H1 (cell line): ENCODE measurements around the gene CIC. TPM values are rescaled to one million over a fixed set of nuclear protein-coding genes. Genes with fewer than 3 reads are reported as not detected.

Source experiments
- CTCF ChIA-PET: fragments of 300-600 bp; sonication (Branson Sonifier 250); formaldehyde crosslinking; loops from one replicate; lab custom pipeline; 2021; ENCODE audit not compliant: partially characterized antibody; lab: Charles Lee
- POLR2A ChIA-PET: fragments of 300-600 bp; sonication (Branson Sonifier 250); formaldehyde crosslinking; loops from one replicate; lab custom pipeline; 2021; ENCODE audit warnings: inconsistent platforms; ENCODE audit not compliant: partially characterized antibody; lab: Charles Lee
- DNase-seq, 2 experiments: peaks; one replicate each; pipeline versions ENCODE4 v3.0.0 to v3.0.0-alpha.2; 2010 to 2022; ENCODE audit warnings: low spot score in 2 of 2, low read depth in 1 of 2, mixed read lengths in 1 of 2
- FAIRE-seq: peaks from 2 replicates; lab custom pipeline; 2011; peaks lifted over from hg19 to GRCh38; lab: Jason Lieb, UNC
- H2AFZ ChIP-seq: 2 replicates; pipeline ENCODE4 v1.8.1; 2012; ENCODE audit warnings: low read length, inconsistent platforms
- H2AK5ac ChIP-seq: 2 replicates; pipeline ENCODE4 v1.6.1; 2013; ENCODE audit warnings: low read depth, low read length
- H2BK120ac ChIP-seq: replicated peaks from 2 replicates; pipeline ENCODE3; 2013; ENCODE audit warnings: low read depth, low read length, inconsistent platforms
- H2BK12ac ChIP-seq: 2 replicates; pipeline ENCODE4 v1.6.1; 2013; ENCODE audit warnings: low read depth, low read length
- H2BK15ac ChIP-seq: 2 replicates; pipeline ENCODE4 v1.6.1; 2013; ENCODE audit warnings: low read length
- H2BK20ac ChIP-seq: 2 replicates; pipeline ENCODE4 v1.6.1; 2013; ENCODE audit warnings: low read length
- H2BK5ac ChIP-seq: 2 replicates; pipeline ENCODE4 v1.6.1; 2013; ENCODE audit warnings: low read depth, low read length
- H3K14ac ChIP-seq: 2 replicates; pipeline ENCODE4 v1.6.1; 2013; ENCODE audit warnings: inconsistent platforms; ENCODE audit not compliant: insufficient read length
- H3K18ac ChIP-seq: 2 replicates; pipeline ENCODE4 v1.6.1; 2013; ENCODE audit warnings: low read length; ENCODE audit errors: extremely low read depth
- H3K23ac ChIP-seq: 2 replicates; pipeline ENCODE4 v1.6.1; 2013; ENCODE audit warnings: inconsistent platforms; ENCODE audit not compliant: insufficient read length
- H3K23me2 ChIP-seq: 2 replicates; pipeline ENCODE4 v1.6.1; 2013; ENCODE audit warnings: low read depth, low read length
- H3K27ac ChIP-seq: 2 replicates; pipeline ENCODE4 v1.6.1; 2011; ENCODE audit warnings: low read depth, low read length, inconsistent platforms
- H3K27me3 ChIP-seq, 4 experiments: replicated peaks in 1 of 4; 1 replicate in 1 of 4; 2 replicates in 3 of 4; pipeline versions ENCODE4 v1.6.1 to v1.8.1; 2011 to 2013; ENCODE audit warnings: low read length in 3 of 4, mild to moderate bottlenecking in 3 of 4, inconsistent platforms in 2 of 4, mixed read lengths in 2 of 4, moderate library complexity in 1 of 4; ENCODE audit not compliant: control insufficient read depth in 3 of 4, insufficient read depth in 3 of 4; ENCODE audit errors: extremely low read depth in 1 of 4
- H3K36me3 ChIP-seq, 4 experiments: 2 replicates each; pipeline versions ENCODE4 v1.6.1 to v1.8.1; 2011 to 2013; ENCODE audit warnings: mild to moderate bottlenecking in 4 of 4, low read length in 3 of 4, moderate library complexity in 2 of 4, control low read depth in 1 of 4, inconsistent platforms in 1 of 4; ENCODE audit not compliant: insufficient read depth in 4 of 4, control insufficient read depth in 2 of 4
- H3K4ac ChIP-seq: replicated peaks from 2 replicates; pipeline ENCODE3; 2013; ENCODE audit warnings: low read length, low read depth, mixed read lengths, inconsistent platforms; ENCODE audit not compliant: insufficient read length
- H3K4me1 ChIP-seq, 4 experiments: replicated peaks in 1 of 4; 1 replicate in 1 of 4; 2 replicates in 3 of 4; pipeline versions ENCODE4 v1.6.1 to v1.8.1; 2011 to 2013; ENCODE audit warnings: low read length in 3 of 4, inconsistent platforms in 2 of 4, mixed read lengths in 1 of 4; ENCODE audit not compliant: insufficient read depth in 4 of 4, control insufficient read depth in 3 of 4
- H3K4me2 ChIP-seq, 2 experiments: 2 replicates each; pipeline versions ENCODE4 v1.6.1 to v1.8.1; 2011 to 2013; ENCODE audit warnings: low read depth in 2 of 2, low read length in 2 of 2, control low read depth in 1 of 2, inconsistent platforms in 1 of 2, mild to moderate bottlenecking in 1 of 2; ENCODE audit not compliant: insufficient read depth in 1 of 2
- H3K4me3 ChIP-seq, 4 experiments: fragments of 200-600, 300-600 bp in 1 of 4; sonication (generic), shearing (Covaris generic), sonication (Bioruptor Twin) in 1 of 4; 2 replicates each; pipeline versions ENCODE4 v1.5.1 to v1.8.1; 2011 to 2016; ENCODE audit warnings: low read length in 4 of 4, low read depth in 3 of 4, control low read depth in 2 of 4, inconsistent platforms in 2 of 4, mild to moderate bottlenecking in 2 of 4, mixed read lengths in 1 of 4, moderate library complexity in 1 of 4; ENCODE audit not compliant: insufficient read depth in 2 of 4; ENCODE audit errors: extremely low read depth in 1 of 4
- H3K56ac ChIP-seq: replicated peaks from 2 replicates; pipeline ENCODE3; 2013; ENCODE audit warnings: low read depth, mild to moderate bottlenecking, mixed read lengths, low read length, inconsistent platforms; ENCODE audit not compliant: insufficient read length
- H3K79me1 ChIP-seq: 2 replicates; pipeline ENCODE4 v1.6.1; 2013; ENCODE audit warnings: low read depth, low read length, control low read depth
- H3K79me2 ChIP-seq, 2 experiments: 2 replicates each; pipeline versions ENCODE4 v1.6.1 to v1.8.1; 2012 to 2013; ENCODE audit warnings: low read length in 2 of 2, mild to moderate bottlenecking in 2 of 2, inconsistent platforms in 1 of 2; ENCODE audit not compliant: insufficient read depth in 2 of 2, control insufficient read depth in 1 of 2
- H3K9ac ChIP-seq, 4 experiments: replicated peaks in 1 of 4; 1 replicate in 1 of 4; 2 replicates in 3 of 4; pipeline versions ENCODE4 v1.6.1 to v1.8.1; 2011 to 2013; ENCODE audit warnings: low read depth in 3 of 4, low read length in 3 of 4, control low read depth in 2 of 4, mild to moderate bottlenecking in 2 of 4, moderate library complexity in 2 of 4, inconsistent platforms in 1 of 4; ENCODE audit errors: extremely low read depth in 1 of 4
- H3K9me3 ChIP-seq, 2 experiments: 2 replicates each; pipeline versions ENCODE4 v1.6.1 to v1.8.1; 2012 to 2013; ENCODE audit warnings: mild to moderate bottlenecking in 2 of 2, moderate library complexity in 2 of 2, control low read depth in 1 of 2, inconsistent platforms in 1 of 2, low read depth in 1 of 2, low read length in 1 of 2, mixed read lengths in 1 of 2; ENCODE audit not compliant: insufficient read depth in 2 of 2
- H4K20me1 ChIP-seq, 2 experiments: replicated peaks in 1 of 2; 2 replicates each; pipeline versions ENCODE3 to v1.8.1; 2011 to 2013; ENCODE audit warnings: inconsistent platforms in 2 of 2, low read length in 2 of 2, mild to moderate bottlenecking in 1 of 2; ENCODE audit not compliant: insufficient read depth in 2 of 2, control insufficient read depth in 1 of 2
- H4K5ac ChIP-seq: 2 replicates; pipeline ENCODE4 v1.6.1; 2013; ENCODE audit warnings: low read length, low read depth, mixed read lengths, inconsistent platforms; ENCODE audit not compliant: insufficient read length
- H4K8ac ChIP-seq: 2 replicates; pipeline ENCODE4 v1.8.0; 2013; ENCODE audit warnings: mild to moderate bottlenecking, moderate library complexity, low read length, inconsistent platforms; ENCODE audit not compliant: insufficient read depth; ENCODE audit errors: extremely low read depth
- H4K91ac ChIP-seq: replicated peaks from 2 replicates; pipeline ENCODE3; 2013; ENCODE audit warnings: low read length, mixed read lengths, inconsistent platforms; ENCODE audit not compliant: insufficient read length
- CHD1 ChIP-seq: IDR thresholded peaks from 2 replicates; pipeline ENCODE4 v1.6.1; 2012; ENCODE audit warnings: low read depth, low read length, improper control_type of control experiment
- CHD2 ChIP-seq: IDR thresholded peaks from 2 replicates; pipeline ENCODE4 v1.6.1; 2012; ENCODE audit warnings: low read length, improper control_type of control experiment
- CREB1 ChIP-seq: IDR thresholded peaks from 2 replicates; pipeline ENCODE4 v1.6.1; 2012; ENCODE audit warnings: inconsistent platforms
- NANOG ChIP-seq: IDR thresholded peaks from 2 replicates; pipeline ENCODE4 v1.6.1; 2011; ENCODE audit warnings: low read length, low read depth, mild to moderate bottlenecking, inconsistent platforms; ENCODE audit not compliant: insufficient read depth, poor library complexity, severe bottlenecking
- POLR2A ChIP-seq, 2 experiments: IDR thresholded peaks; 1 replicate in 1 of 2; 2 replicates in 1 of 2; pipeline ENCODE4 v1.6.1; 2011; ENCODE audit warnings: low read depth in 2 of 2, low read length in 2 of 2, mild to moderate bottlenecking in 2 of 2; ENCODE audit errors: control extremely low read depth in 1 of 2
- TAF7 ChIP-seq: optimal IDR thresholded peaks from 2 replicates; pipeline ENCODE3; 2011; ENCODE audit warnings: low read depth, mild to moderate bottlenecking, inconsistent platforms, low read length, moderate library complexity, borderline replicate concordance
- WGBS, 2 experiments: shearing (Covaris generic) in 1 of 2; methylation state at CpG; one replicate each; pipeline versions ENCODE4 v1.1.6 to v1.1.7; 2013 to 2015; ENCODE audit warnings: low lambda C conversion rate in 2 of 2, mixed read lengths in 2 of 2, inconsistent platforms in 1 of 2, low coverage in 1 of 2, missing lambda C conversion rate in 1 of 2; ENCODE audit not compliant: insufficient replicate concordance in 2 of 2, insufficient coverage in 1 of 2, insufficient read length in 1 of 2; ENCODE audit errors: extremely low coverage in 1 of 2, missing lambda C conversion rate in 1 of 2; 5-methylcytosine and 5-hydroxymethylcytosine counted together
- polyA plus RNA-seq, 7 experiments: library from polyadenylated mRNA; depleted of rRNA in 3 of 7; stranded (reverse) in 5 of 7; unstranded in 2 of 7; fragments of >200 nt in 5 of 7; fragments of 200-250 nt in 2 of 7; gene quantifications; 1 replicate in 5 of 7; 2 replicates in 1 of 7; 4 replicates in 1 of 7; pipeline versions ENCODE4 v1.2.1 to v1.2.3, GENCODE V29; 2011 to 2013; ENCODE audit warnings: missing spikeins in 2 of 7, mixed read lengths in 2 of 7
- total RNA-seq: library from RNA; stranded (reverse); fragmentation: NEBNext Ultra II Directional; extraction: Animal tissue kit (Norgen Biotek cat#: 25700); gene quantifications from 2 replicates; pipeline ENCODE4 v1.2.1, GENCODE V29; 2021
- TF ChIP-seq, protein P1 (sequence below): IDR thresholded peaks from 2 replicates; pipeline ENCODE4 v1.6.1; 2012; ENCODE audit warnings: low read length, inconsistent platforms

The CIC gene
- total and polyA plus RNA-seq, 2 of the 8 experiments (the other 6 are each of a cell fraction or from before 2014, with no cell fraction given), result 13.2 to 43.6 TPM

- TF ChIP-seq CHD2 (no peak), TAF7 (no peak), NANOG (no peak), CREB1 (no peak), POLR2A (IDR thresholded peaks at IDR 0.05; ENCODE audit: control extremely low read depth in 1 of 2, low read depth in 2 of 2, low read length in 2 of 2) (no peak), CHD1 (no peak)
- TF ChIP-seq, protein P1, sequence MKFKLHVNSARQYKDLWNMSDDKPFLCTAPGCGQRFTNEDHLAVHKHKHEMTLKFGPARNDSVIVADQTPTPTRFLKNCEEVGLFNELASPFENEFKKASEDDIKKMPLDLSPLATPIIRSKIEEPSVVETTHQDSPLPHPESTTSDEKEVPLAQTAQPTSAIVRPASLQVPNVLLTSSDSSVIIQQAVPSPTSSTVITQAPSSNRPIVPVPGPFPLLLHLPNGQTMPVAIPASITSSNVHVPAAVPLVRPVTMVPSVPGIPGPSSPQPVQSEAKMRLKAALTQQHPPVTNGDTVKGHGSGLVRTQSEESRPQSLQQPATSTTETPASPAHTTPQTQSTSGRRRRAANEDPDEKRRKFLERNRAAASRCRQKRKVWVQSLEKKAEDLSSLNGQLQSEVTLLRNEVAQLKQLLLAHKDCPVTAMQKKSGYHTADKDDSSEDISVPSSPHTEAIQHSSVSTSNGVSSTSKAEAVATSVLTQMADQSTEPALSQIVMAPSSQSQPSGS, result no peak
- peak overlapping the region in 1 of 2 experiments; percentile 76; a peak in 1 of 4 replicates for H3K4me2 ChIP-seq
Measured at GRCh38 chr19:42312370-42312769, 43.3 kb downstream of the CIC start.

More at GRCh38 chr19:42312370-42312769, 43.3 kb downstream of the CIC start:
- H3K14ac ChIP-seq, result no peak overlapping the region
- peaks cover 0 to 20% (median 11%) of the 10 kb centered on the region in 4 experiments; a peak in 5 of 7 replicates for H3K27me3 ChIP-seq
- DNase-seq (no peak), FAIRE-seq (no peak)
- H3K79me1 ChIP-seq, result no peaks in the 10 kb centered on the region
- no peaks in the 10 kb centered on the region for H3K36me3 ChIP-seq
- WGBS, 2 experiments, result 98% methylated on average over 5 of the region's 5 CpGs; no CpG with 5 or more reads in 1 of the 2 experiments
- POLR2A ChIA-PET, result interaction anchor here (1.8 kb wide), 1 partner anchor 11 kb away, joined by 7 read pairs; no protein-coding TSS in a partner anchor
- H2AFZ ChIP-seq, result no peak overlapping the region
- H2BK20ac ChIP-seq, result no peak overlapping the region
- no peaks in the 10 kb centered on the region for H3K9me3 ChIP-seq
- no peak overlapping the region for H2AK5ac ChIP-seq
- no peak overlapping the region for H3K4ac ChIP-seq
- no peak overlapping the region for H2BK120ac ChIP-seq
- H3K23me2 ChIP-seq, result peaks cover 6% of the 10 kb centered on the region; the same call in 1 of the 2 replicates
- H4K8ac ChIP-seq, result no peak overlapping the region
- no peak overlapping the region for H2BK5ac ChIP-seq
- no peak overlapping the region for H3K23ac ChIP-seq
- H4K91ac ChIP-seq, result no peak overlapping the region
- CTCF ChIA-PET, result interaction anchor here (0.6 to 1.5 kb wide), 4 partner anchors 10 to 488 kb away, joined by 3 to 4 read pairs (median 4); partner anchors contain the start of gene POU2F2
- no peak overlapping the region for H3K18ac ChIP-seq
- no peak overlapping the region for H3K27ac ChIP-seq
- no peak overlapping the region for H4K5ac ChIP-seq
- no peak overlapping the region for H3K9ac ChIP-seq
- H3K79me2 ChIP-seq, result no peaks in the 10 kb centered on the region
- no peak overlapping the region for H3K4me3 ChIP-seq
- peaks cover 0 to 6% (median 2%) of the 10 kb centered on the region in 4 experiments; a peak in 2 of 7 replicates for H3K4me1 ChIP-seq
- H3K56ac ChIP-seq, result no peak overlapping the region
- H4K20me1 ChIP-seq, result no peaks in the 10 kb centered on the region
- no peak overlapping the region for H2BK12ac ChIP-seq
- H2BK15ac ChIP-seq, result peak overlapping the region; percentile 4; the same call in 1 of the 2 replicates
